ENCODE data around the gene TTC9C. TPM values are rescaled to one million over a fixed set of nuclear protein-coding genes. Genes with fewer than 3 reads are reported as not detected.

TTC9C gene
- 19.2 TPM for total RNA-seq

GRCh38 chr11:62728171-62728988 is at the start of gene TTC9C:
Gene TTC9C (plus strand): TSS chr11:62728486. CDS start chr11:62728849, 363 bp downstream.

GRCh38 chr11:62678770-62679696 is 49.3 kb upstream of the TTC9C start, which contains the start of gene UBXN1:
Gene UBXN1 (minus strand): TSS chr11:62679073. CDS start chr11:62678923, 150 bp downstream.

GRCh38 chr11:62689421-62690183 is 38.7 kb upstream of the TTC9C start, which contains the start of gene LRRN4CL:
Gene LRRN4CL (minus strand): TSS chr11:62689530. CDS start chr11:62688508, 1,022 bp downstream.

GRCh38 chr11:62707277-62707861 is 20.9 kb upstream of the TTC9C start, which contains the start of the genes BSCL2 and GNG3:
Gene BSCL2 (minus strand): TSS chr11:62707424. CDS start chr11:62707195, 229 bp downstream.
Gene GNG3 (plus strand): TSS chr11:62707676. CDS start chr11:62708296, 620 bp downstream.

DNA sequence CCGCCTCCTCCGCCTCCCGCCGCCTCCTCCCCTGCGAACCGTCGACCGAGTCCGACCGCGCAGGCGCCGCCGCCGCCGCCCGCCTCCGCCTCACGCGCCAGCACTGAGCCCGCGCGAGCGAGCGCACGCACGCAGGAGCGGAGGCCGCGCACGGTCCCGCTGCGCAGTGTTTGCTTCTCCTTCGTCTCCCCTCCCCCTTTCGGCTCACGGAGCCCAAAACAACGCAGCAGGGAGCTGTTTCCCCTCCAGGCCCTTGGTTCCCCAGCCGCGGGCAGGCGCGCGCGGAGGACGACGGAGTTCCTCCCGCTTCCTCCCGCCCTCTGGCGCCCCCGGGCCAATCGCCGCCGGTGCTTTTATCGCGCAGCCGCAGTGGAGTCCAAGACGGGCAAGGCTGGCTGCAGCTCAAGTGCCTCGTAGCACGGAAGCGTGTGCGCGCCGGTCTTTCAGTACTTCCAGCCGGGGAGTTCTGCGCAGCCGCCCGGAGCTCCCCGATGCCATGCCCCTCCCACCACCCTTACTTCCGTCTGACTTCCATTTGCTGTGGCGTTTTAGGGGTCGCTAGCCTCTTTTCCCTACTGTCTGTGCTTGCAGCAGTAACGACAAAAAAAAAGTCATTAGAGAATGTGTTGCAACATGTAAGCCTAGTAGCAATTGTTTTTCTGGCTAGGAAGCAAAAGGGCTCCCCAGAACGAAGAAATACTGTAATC is 968 bp upstream of the TTC9C start, which contains the start of gene HNRNPUL2:
TSS of gene HNRNPUL2 (minus strand) at position 293 of the 707 bp plus-strand sequence. CDS start 301 bp downstream, outside the sequence.

DNA sequence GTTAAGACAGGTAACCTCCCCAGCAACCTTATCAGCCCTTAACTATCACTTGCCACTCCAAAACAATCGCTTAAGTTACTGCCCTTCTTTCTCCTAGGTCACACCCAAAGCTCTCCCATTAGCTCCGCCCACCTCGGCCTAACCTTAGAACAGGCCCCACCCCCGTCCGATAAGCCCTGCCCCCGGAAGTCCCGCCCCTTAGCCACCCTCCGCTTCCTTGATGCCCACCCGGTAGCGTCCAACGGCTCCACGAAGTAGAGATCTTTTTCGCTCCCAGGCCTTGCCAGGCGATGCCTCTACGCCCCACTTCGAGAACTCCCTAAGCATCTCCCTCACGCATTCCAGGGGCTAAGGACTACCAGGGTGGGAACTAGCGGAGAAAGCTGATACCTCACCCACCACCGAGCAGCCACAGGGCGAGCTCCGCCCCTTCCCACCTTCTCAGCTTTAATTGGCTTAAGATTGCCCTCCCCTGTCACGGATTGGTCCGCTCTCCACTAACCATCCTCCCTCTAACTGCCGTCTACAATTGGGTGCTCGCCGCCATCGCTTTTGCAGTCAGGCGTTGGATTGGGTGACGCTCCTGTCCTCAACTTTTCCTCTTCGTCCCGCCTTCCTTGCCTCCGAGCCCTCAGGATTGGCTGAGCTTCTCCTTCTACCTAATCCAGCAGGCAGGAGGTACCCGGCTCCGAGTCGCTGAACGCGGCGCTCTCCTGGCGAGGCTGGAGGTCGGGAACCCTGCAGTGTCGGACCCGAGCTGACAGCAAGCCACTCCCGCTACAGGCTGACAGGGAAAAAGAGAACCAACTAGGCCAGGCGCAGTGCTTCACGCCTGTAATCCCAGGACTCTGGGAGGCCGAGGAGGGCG is 25.7 kb downstream of the TTC9C start, which contains the start of gene ZBTB3:
TSS of gene ZBTB3 (minus strand) at position 425 of the 868 bp plus-strand sequence. CDS start 496 bp downstream, outside the sequence.

DNA sequence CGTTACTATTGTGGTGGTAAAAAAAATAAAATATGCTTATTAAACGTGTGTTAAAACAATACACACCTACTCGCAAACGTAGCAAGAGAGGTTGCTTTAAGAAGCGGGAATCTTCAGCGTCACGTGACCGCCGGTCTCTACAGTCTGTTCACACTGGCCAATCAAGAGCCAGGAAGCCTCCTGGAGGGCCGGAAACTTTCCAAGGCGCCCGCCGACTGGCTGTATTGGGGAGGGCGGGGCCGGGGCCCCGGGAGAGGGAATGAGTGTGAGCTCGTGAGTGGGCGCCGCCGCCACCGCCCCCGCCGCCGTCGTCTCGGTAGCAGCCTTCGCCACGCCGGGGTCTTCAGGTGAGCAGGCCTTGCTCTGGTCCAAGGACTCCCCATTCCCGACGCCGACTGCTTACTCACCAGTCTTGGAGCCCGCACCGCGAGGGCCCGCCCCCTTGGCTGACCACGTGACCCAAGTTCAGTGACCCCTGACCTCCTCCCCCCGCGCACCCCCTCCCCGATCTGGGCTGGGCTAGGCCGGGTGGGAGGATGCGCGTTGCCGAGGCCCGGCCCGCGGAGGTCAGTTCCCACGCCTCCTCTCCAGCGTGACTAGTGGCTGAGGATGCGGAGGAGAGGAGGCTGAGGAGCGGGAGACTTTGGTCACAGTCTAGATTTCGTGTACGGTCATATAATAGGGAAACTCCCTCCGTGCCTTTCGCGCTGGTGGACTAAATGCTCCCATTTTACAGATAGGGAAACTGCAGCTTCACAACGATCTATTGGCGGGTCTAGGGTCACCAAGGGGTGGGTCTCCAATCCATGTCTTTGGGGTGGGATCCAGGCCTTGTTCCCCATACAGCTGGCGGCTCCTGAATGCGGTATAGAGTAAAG is 43.1 kb downstream of the TTC9C start, which contains the start of gene TAF6L:
TSS of gene TAF6L (plus strand) at position 253 of the 878 bp plus-strand sequence. CDS start 4,388 bp downstream, outside the sequence.

GRCh38 chr11:62787005-62787759 is 58.9 kb downstream of the TTC9C start, which contains the start of gene TMEM179B:
Gene TMEM179B (plus strand): TSS chr11:62787402. CDS start chr11:62787432, 30 bp downstream.

Other genes with a start within 250 kb of the TTC9C start
- 410 TPM for gene AHNAK, start 181.7 kb upstream of the TTC9C start, total RNA-seq
- 1,400 TPM for gene EEF1G, start 154.6 kb upstream of the TTC9C start, total RNA-seq
- gene TUT1, start 137.0 kb upstream of the TTC9C start, total RNA-seq: 13.4 TPM
- gene MTA2, start 126.6 kb upstream of the TTC9C start, total RNA-seq: 81.5 TPM
- gene EML3, start 115.7 kb upstream of the TTC9C start, total RNA-seq: 43.8 TPM
- 86.4 TPM for gene ROM1, start 115.2 kb upstream of the TTC9C start, total RNA-seq
- 36.8 TPM for gene B3GAT3, start 106.5 kb upstream of the TTC9C start, total RNA-seq
- 175 TPM for gene GANAB, start 81.9 kb upstream of the TTC9C start, total RNA-seq
- gene INTS5, start 75.2 kb upstream of the TTC9C start, total RNA-seq: 22.4 TPM
- gene C11orf98, start 63.3 kb upstream of the TTC9C start, total RNA-seq: 29.7 TPM
- gene CSKMT, start 63.2 kb upstream of the TTC9C start, total RNA-seq: 4.7 TPM
- gene UQCC3, start 56.8 kb upstream of the TTC9C start, total RNA-seq: 6.5 TPM
- gene LBHD1, start 56.2 kb upstream of the TTC9C start, total RNA-seq: 6.0 TPM
- gene UBXN1, start 49.4 kb upstream of the TTC9C start, total RNA-seq: 88.9 TPM
- 12.4 TPM for gene LRRN4CL, start 39.0 kb upstream of the TTC9C start, total RNA-seq
- 44.1 TPM for gene BSCL2, start 21.1 kb upstream of the TTC9C start, total RNA-seq
- gene GNG3, start 20.8 kb upstream of the TTC9C start, total RNA-seq: 3.0 TPM
- 27.4 TPM for gene HNRNPUL2, start 1.0 kb upstream of the TTC9C start, total RNA-seq
- gene ZBTB3, start 25.7 kb downstream of the TTC9C start, total RNA-seq: 15.2 TPM
- gene POLR2G, start 33.1 kb downstream of the TTC9C start, total RNA-seq: 58.8 TPM
- gene TAF6L, start 42.9 kb downstream of the TTC9C start, total RNA-seq: 20.5 TPM
- gene TMEM179B, start 58.9 kb downstream of the TTC9C start, total RNA-seq: 20.0 TPM
- gene TMEM223, start 63.5 kb downstream of the TTC9C start, total RNA-seq: 19.8 TPM
- 67.8 TPM for gene NXF1, start 77.0 kb downstream of the TTC9C start, total RNA-seq
- gene STX5, start 103.6 kb downstream of the TTC9C start, total RNA-seq: 38.0 TPM
- gene TEX54, start 104.4 kb downstream of the TTC9C start, total RNA-seq: not detected
- 25.9 TPM for gene WDR74, start 111.1 kb downstream of the TTC9C start, total RNA-seq
- 115 TPM for gene SLC3A2, start 152.4 kb downstream of the TTC9C start, total RNA-seq
- gene CHRM1, start 192.9 kb downstream of the TTC9C start, total RNA-seq: 0.71 TPM

Measured in camera-type eye (tissue), 1 donor.